Pancreas (tissue), 10 donors: ENCODE data around the gene TMEM184A. TPM values are rescaled to one million over a fixed set of nuclear protein-coding genes. Genes with fewer than 3 reads are reported as not detected.

Source experiments
- ATAC-seq, 4 donors: fragments of 200-7000 bp; cut with Tn5 transposase; one replicate each; pipeline versions ENCODE4 v1.8.0 to v1.9.1; 2020; ENCODE audit warnings: mild to moderate bottlenecking in 4 of 4, moderate library complexity in 4 of 4
- DNase-seq, 6 donors: peaks; one replicate each; pipeline ENCODE4 v3.0.0-alpha.2; 2020
- FAIRE-seq: peaks from 2 replicates; lab custom pipeline; 2012; peaks lifted over from hg19 to GRCh38; lab: Jason Lieb, UNC
- H3K27ac ChIP-seq, 4 donors: fragments of 200-600 bp; sonication (generic); 1 replicate in 3 of 4; 2 replicates in 1 of 4; pipeline versions ENCODE4 v1.5.0 to v1.8.0; 2020
- H3K27me3 ChIP-seq, 4 donors: fragments of 200-600 bp; one replicate each; pipeline ENCODE4 v1.8.0; 2021
- H3K36me3 ChIP-seq, 3 donors: fragments of 200-600 bp; sonication (generic) in 1 of 3; one replicate each; pipeline versions ENCODE4 v1.5.0 to v1.8.0; 2020 to 2021
- H3K4me1 ChIP-seq, 3 donors: fragments of 200-600 bp; one replicate each; pipeline ENCODE4 v1.8.0; 2021
- H3K4me3 ChIP-seq, 4 donors: fragments of 200-600 bp; sonication (generic) in 2 of 4; one replicate each; pipeline versions ENCODE4 v1.5.0 to v1.8.0; 2020 to 2021
- H3K9me3 ChIP-seq, 4 donors: fragments of 200-600 bp; one replicate each; pipeline ENCODE4 v1.8.0; 2021
- WGBS, 2 donors: extraction: QIAGEN DNeasy Blood & Tissue Kit; methylation state at CpG; one replicate each; pipeline ENCODE4 v1.1.7; 2013; 5-methylcytosine and 5-hydroxymethylcytosine counted together
- intact Hi-C, 3 donors: fragments of 100-400 bp; cut with DNase I; formaldehyde crosslinking; loops; one replicate each; pipeline versions ENCODE4 v1.11.1 to v1.14.2; 2022
- polyA plus RNA-seq, 2 donors: library from polyadenylated mRNA; stranded (reverse); fragments of 200-250 nt; gene quantifications; one replicate each; pipeline ENCODE4 v1.2.3, GENCODE V29; 2013
- total RNA-seq, 6 donors: library from RNA; stranded (reverse); fragmentation: NEBNext Ultra II Directional in 4 of 6; extraction: Animal tissue kit (Norgen Biotek cat#: 25700) in 4 of 6; gene quantifications; one replicate each; pipeline versions ENCODE4 v1.2.1 to v1.2.4, GENCODE V29; 2021 to 2023
- TF ChIP-seq, protein P1 (sequence below), 4 donors: fragments of 200-600 bp; sonication (generic) in 3 of 4; IDR thresholded peaks; one replicate each; pipeline versions ENCODE4 v1.5.0 to v1.8.0; 2021; ENCODE audit warnings: antibody characterized with exemption in 4 of 4
- donor health status: healthy with polysubstance abuse.
- donor health status: DM: no; HTN: no; CAD: no; lungs with moderate emphysema.
- donor health status: DM: no; HTN: no; CAD: no.
- donor health status: control.
- donor health status: control.
- donor health status: Bipolar disorder and iron deficiency.
- donor health status: DM: yes; HTN: yes; CAD: no.
- donor health status: DM: no; HTN: no; CAD: no.
- donor health status: DM: no; HTN: no; CAD: no.
- donor health status: DM: yes; HTN: yes; CAD: no.

TMEM184A gene
- total and polyA plus RNA-seq, 8 donors: 15.2 to 58.9 (median 25.4) TPM

DNA sequence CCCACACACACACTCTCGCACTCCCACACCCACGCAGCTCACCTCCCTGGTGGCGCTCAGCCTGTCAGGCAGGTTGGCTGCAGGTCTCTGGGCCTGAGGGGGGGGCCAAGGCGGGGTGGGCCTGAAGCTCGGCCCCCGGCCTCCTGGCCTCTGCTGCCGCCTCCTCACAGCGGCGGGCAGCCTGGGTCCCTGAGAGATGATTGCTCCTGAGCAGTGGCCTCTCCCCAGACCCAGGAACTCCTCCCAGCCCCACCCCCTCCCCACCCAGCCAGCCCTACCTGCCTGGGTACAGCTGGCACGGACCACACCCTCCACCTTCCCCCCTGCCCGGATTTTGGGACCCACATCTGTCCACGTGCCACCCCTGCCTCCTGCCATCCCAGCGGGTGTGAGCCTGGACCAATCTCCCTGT, 4.6 kb upstream of the TMEM184A start:
- peak in 1 of 6 donors; percentile 68 for DNase-seq

GRCh38 chr7:1559626-1560590, 3.9 kb upstream of the TMEM184A start:
- Histone ChIP-seq H3K4me1 (peaks cover 0 to 7% (median 4%) of the 10 kb centered on the region in 3 donors), H3K4me3 (no peak overlapping the region), H3K36me3 (no peaks in the 10 kb centered on the region), H3K27me3 (no peaks in the 10 kb centered on the region), H3K27ac (peak overlapping the region in 1 of 4 donors; percentile 41), H3K9me3 (no peaks in the 10 kb centered on the region)
- intact Hi-C loops: loop anchor here in 1 of 3 donors (5.0 kb wide), 1 partner anchor 48 kb away; no protein-coding TSS in a partner anchor
- TF ChIP-seq, protein P1, sequence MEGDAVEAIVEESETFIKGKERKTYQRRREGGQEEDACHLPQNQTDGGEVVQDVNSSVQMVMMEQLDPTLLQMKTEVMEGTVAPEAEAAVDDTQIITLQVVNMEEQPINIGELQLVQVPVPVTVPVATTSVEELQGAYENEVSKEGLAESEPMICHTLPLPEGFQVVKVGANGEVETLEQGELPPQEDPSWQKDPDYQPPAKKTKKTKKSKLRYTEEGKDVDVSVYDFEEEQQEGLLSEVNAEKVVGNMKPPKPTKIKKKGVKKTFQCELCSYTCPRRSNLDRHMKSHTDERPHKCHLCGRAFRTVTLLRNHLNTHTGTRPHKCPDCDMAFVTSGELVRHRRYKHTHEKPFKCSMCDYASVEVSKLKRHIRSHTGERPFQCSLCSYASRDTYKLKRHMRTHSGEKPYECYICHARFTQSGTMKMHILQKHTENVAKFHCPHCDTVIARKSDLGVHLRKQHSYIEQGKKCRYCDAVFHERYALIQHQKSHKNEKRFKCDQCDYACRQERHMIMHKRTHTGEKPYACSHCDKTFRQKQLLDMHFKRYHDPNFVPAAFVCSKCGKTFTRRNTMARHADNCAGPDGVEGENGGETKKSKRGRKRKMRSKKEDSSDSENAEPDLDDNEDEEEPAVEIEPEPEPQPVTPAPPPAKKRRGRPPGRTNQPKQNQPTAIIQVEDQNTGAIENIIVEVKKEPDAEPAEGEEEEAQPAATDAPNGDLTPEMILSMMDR (IDR thresholded peaks at IDR 0.05): no peak
- WGBS, 2 donors: 84 to 88% methylated on average over 28 of the region's 28 CpGs
- DNase-seq (peak in 3 of 6 donors; percentile 15 to 84 (median 37)), ATAC-seq (no peak), FAIRE-seq (no peak)

More for the DNA sequence above, 4.6 kb upstream of the TMEM184A start:
- Histone ChIP-seq H3K4me3 (no peak overlapping the region), H3K27ac (no peak overlapping the region), H3K27me3 (no peaks in the 10 kb centered on the region), H3K36me3 (no peaks in the 10 kb centered on the region), H3K9me3 (no peaks in the 10 kb centered on the region), H3K4me1 (peaks cover 0 to 6% (median 4%) of the 10 kb centered on the region in 3 donors)
- no peak for ATAC-seq
- TF ChIP-seq, protein P1 (IDR thresholded peaks at IDR 0.05): no peak
- no peak for FAIRE-seq
- intact Hi-C loops: no loop called here
- 68 to 76% methylated on average over 12 of the region's 13 CpGs for WGBS, 2 donors

- peak; percentile 7 to 84 (median 46) for DNase-seq
- Histone ChIP-seq H3K4me1 (peaks cover 0 to 11% (median 4%) of the 10 kb centered on the region in 3 donors), H3K4me3 (no peak overlapping the region), H3K27me3 (no peaks in the 10 kb centered on the region), H3K27ac (peak overlapping the region in 1 of 4 donors; percentile 41), H3K9me3 (no peaks in the 10 kb centered on the region), H3K36me3 (no peaks in the 10 kb centered on the region)
- 72 to 80% methylated on average over 30 to 32 of the region's 32 CpGs for WGBS, 2 donors
- no peak for FAIRE-seq
- ATAC-seq: no peak
- TF ChIP-seq, protein P1 (IDR thresholded peaks at IDR 0.05): no peak
- intact Hi-C loops: loop anchor here in 1 of 3 donors (5.0 kb wide), 1 partner anchor 47 kb away; no protein-coding TSS in a partner anchor
Measured at GRCh38 chr7:1558841-1559625, 3.0 kb upstream of the TMEM184A start.

DNA sequence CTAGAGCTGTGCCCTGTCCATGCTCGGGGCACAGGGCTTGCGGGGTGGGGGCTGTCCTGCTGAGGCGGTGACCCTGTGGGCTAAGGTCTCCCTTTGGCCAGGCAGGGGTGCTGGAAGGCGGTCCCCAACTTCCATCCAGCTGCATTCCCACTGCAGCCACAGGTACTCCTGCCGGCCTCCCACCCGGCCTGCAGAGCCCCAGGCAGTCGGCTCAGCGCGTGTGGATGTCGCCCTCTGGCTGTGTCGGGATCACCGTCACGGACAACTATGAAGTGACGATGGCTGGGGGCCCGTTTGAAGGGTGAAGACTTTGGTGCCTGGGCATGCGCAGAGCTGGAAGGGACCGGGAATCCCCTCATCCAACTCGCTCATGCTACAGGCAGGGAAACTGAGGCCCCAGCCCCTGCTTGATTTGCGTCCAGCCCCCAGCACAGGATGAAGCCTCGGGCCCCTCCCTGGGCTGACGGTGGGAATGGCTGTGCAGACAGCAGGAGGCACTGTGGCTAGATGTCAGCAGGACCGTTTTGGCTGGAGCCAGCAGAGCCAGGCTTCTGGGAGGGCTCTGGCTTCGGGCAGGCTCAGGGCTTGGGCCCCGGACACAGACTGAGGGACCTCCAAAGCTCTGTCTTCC, 2.3 kb upstream of the TMEM184A start:
- intact Hi-C loops: loop anchor here in 1 of 3 donors (5.0 kb wide), 1 partner anchor 46 kb away; no protein-coding TSS in a partner anchor
- DNase-seq: peak in 4 of 6 donors; percentile 9 to 78 (median 56)
- ATAC-seq: no peak
- no peaks in the 10 kb centered on the region for H3K36me3 ChIP-seq
- H3K27me3 ChIP-seq: no peaks in the 10 kb centered on the region
- H3K9me3 ChIP-seq: no peaks in the 10 kb centered on the region
- FAIRE-seq: no peak
- peaks cover 0 to 11% (median 4%) of the 10 kb centered on the region in 3 donors for H3K4me1 ChIP-seq
- WGBS, 2 donors: 74 to 79% methylated on average over 24 of the region's 24 CpGs
- H3K4me3 ChIP-seq: no peak overlapping the region
- TF ChIP-seq, protein P1 (IDR thresholded peaks at IDR 0.05): no peak
- H3K27ac ChIP-seq: peak overlapping the region in 1 of 4 donors; percentile 41
